Fibroblast of lung (primary cell): ENCODE results near the gene MACF1.

Experiments
- EZH2 ChIP-seq: IDR thresholded peaks from 2 replicates; pipeline ENCODE4 v1.5.1; 2012; ENCODE audit warnings: low read length, control low read depth, mild to moderate bottlenecking; ENCODE audit errors: missing control alignments
- TF ChIP-seq, protein P1 (sequence below), 2 donors: IDR thresholded peaks in 1 of 2; conservative IDR thresholded peaks in 1 of 2; 1 replicate in 1 of 2; 2 replicates in 1 of 2; pipeline ENCODE4 v1.5.1; 2011 to 2012; ENCODE audit warnings: low read length in 2 of 2, control low read depth in 1 of 2, inconsistent platforms in 1 of 2, low read depth in 1 of 2, mild to moderate bottlenecking in 1 of 2

DNA sequence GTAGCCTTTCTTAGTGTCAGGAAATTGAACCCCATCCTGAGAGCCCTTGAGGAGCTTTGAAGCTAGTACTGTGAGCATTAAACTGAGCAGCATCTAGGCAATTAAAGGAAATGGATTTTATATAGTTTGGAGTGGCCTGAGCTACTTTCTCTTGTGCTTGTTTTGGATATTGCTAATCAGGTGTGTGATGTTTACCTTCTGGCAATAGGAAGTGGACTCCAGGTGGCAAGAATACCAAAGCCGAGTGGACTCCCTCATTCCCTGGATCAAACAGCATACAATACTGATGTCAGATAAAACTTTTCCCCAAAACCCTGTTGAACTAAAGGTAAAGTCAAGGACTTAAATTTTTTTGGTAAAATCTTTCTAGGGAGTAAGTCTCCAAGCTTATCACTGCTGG lies 79.4 kb downstream of the MACF1 start:
- TF ChIP-seq, protein P1, sequence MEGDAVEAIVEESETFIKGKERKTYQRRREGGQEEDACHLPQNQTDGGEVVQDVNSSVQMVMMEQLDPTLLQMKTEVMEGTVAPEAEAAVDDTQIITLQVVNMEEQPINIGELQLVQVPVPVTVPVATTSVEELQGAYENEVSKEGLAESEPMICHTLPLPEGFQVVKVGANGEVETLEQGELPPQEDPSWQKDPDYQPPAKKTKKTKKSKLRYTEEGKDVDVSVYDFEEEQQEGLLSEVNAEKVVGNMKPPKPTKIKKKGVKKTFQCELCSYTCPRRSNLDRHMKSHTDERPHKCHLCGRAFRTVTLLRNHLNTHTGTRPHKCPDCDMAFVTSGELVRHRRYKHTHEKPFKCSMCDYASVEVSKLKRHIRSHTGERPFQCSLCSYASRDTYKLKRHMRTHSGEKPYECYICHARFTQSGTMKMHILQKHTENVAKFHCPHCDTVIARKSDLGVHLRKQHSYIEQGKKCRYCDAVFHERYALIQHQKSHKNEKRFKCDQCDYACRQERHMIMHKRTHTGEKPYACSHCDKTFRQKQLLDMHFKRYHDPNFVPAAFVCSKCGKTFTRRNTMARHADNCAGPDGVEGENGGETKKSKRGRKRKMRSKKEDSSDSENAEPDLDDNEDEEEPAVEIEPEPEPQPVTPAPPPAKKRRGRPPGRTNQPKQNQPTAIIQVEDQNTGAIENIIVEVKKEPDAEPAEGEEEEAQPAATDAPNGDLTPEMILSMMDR (conservative IDR thresholded peaks at IDR 0.05 in 1 of 2, IDR thresholded peaks at IDR 0.05 in 1 of 2; ENCODE audit: low read depth in 1 of 2, low read length in 2 of 2) = no peak
- TF ChIP-seq EZH2 = no peak
